ENCODE results near the gene MIGA2.

The MIGA2 gene

DNA sequence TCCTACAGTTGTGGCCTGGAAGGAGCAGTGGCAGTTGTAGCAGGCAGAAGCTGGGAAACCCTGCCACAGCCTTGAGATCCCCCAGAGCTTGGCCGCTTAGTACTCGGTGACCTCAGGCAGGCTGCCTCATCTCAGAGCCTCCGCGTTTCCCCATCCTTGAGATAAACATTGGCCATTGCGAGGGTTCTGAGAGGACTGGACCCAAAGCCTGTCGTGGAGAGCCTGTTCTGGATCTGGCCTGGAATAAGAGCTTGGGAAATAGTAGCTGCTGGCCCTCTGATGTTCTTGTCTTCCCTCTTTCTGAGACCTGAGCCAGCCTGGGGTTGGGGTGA, 1.3 kb downstream of the MIGA2 start:
- DNase-seq (ENCODE audit: low read depth in 2 of 2): no peak

DNA sequence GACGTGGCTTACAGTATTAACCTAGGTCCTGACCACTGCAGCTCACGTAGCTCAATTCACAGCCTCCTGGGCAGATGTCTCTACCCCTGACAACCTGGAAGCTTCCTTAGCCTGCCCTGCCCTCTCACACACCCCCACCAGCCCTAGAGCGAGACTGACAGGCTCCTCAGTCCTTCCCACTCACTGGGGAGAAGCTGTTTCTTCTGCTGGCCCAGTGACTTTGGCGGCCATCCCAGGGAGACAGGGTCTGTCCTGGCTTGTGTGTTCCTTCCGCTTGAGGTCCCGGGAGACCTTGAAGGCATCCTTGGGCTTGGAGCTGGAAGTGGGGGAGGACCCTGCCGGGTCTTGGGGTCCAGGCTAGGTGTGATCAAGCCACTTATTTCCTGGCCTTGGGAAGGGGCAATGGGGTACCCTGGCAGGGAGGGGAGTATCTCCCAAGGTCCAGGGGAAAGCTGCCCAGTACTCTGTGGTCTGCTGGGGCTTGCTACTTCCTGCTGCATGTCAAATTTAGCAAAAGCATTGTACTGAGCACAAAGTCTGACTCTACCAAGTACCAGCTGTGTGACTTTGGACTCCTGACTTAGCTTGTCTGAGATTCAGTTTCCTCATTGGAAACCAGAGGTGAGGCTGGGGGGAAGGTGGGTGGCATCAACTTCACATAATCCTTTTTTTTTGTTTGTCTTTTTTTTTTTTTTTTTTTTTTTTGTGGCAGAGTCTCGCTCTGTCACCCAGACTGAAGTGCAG, 1.9 kb downstream of the MIGA2 start:
- DNase-seq (ENCODE audit: low read depth in 2 of 2): no peak

DNA sequence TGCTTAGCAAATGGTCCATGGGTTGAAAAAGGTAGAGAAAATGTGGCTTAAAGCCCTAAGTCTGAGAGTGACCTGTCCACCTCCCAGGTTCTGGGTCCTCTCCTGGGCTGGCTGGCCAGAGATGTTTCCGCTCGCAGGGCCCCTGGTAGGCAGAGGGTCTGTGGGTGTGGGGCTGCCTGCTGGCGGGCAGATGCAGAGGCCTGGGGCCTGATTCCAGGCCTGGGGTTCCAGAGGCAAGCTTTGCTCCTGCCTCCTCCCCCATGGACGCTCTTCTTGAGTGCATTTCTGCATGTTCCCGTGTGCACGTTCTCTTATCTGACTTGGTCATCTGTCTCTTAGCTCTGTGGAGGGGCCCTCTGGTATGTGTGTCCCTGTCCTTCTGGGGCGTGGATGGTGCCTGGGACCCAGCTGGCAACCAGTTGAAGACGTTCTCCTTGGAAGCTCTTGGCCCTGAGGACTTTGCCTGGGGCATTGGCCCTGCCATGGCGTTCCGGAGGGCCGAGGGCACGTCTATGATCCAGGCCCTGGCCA, 3.8 kb downstream of the MIGA2 start:
- no peak for DNase-seq (ENCODE audit: low read depth in 2 of 2)

DNA sequence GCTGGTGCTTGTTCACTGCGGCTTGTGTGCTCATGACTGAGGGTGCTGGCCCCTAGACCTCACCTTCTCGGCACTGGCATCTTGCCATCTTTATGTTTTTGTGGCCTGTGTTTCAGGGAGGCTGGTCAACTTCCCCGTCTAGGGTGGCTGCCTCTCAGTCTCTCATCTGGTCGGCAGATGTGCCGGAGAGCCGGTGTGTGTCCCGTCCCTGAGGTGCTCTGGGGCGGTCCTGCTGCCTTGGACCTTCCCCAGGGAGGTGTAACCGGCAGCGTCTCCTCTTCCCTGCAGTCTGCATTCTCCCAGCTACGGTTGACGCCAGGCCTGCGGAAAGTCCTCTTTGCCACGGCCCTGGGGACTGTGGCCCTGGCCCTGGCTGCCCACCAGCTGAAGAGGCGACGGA, 5.6 kb downstream of the MIGA2 start:
- DNase-seq (ENCODE audit: low read depth in 2 of 2): no peak

DNA sequence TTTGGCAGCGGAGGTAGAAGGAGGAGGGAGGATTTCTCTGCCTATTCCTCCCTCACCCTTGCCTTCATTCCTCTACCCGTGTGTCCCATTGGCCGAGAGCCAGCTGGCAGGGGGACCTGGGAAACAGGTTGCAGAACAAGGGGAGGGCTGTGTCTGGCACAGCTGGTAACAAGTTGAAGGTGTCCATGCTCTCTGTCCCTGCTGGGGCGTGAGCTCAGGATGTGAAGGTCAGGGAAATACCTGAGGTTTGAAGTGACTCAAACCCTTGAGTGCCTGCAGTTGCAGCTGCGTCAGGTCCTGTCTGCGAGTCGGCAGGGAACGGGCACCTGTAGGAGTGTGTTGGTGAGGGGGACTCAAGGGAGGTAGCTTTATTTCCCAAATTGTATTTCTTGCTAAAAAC, 16.2 kb downstream of the MIGA2 start:
- no peak for DNase-seq (ENCODE audit: low read depth in 2 of 2)

DNA sequence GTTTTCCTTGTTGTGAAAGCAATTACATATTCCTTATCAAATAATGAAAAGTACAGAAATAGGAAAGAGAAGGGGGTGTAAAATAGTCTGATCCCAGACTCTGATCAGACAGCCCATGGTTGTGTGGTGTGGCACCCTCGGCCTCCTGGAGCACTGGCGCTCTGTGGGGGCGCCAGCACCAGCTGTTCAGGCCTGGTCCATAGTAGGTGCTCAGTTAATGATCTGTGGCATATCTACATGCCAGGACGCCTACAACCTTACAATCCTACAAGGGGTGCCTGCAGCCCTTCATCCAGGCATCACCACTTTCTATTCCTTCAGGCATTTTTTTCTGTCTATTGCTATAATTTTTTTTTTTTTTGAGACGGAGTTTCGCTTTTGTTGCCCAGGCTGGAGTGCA, 16.6 kb downstream of the MIGA2 start:
- no peak for DNase-seq (ENCODE audit: low read depth in 2 of 2)

DNA sequence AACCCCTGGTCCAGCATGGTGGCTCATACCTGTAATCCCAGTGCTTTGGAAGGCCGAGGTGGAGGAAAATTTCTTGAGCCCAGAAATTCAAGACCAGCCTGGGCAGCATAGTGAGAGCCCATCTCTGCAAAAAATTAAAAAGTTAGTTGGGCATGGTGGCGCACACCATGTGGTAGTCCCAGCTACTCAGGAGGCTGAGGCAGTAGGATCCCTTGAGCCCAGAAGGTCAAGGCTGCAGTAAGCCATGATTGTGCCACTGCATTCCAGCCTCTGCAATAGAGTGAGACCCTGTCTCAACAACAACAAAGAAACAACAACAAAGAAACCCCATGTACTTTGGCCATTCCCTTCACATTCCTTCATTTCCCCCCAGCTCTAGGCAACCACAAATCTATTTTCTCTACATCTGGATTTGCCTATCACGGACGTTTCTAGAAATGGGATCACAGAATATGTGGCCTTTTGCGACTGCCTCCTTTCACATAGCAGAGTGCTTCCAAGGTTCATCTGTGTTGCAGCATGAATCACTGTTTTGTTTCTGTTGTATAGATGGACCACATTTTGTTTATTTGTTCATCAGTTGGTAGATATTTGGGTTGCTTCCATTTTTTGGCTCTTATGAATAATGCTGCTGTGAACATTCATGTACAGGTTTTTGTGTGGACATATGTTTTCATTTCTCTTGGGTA, 17.9 kb downstream of the MIGA2 start:
- DNase-seq (ENCODE audit: low read depth in 2 of 2): no peak

DNA sequence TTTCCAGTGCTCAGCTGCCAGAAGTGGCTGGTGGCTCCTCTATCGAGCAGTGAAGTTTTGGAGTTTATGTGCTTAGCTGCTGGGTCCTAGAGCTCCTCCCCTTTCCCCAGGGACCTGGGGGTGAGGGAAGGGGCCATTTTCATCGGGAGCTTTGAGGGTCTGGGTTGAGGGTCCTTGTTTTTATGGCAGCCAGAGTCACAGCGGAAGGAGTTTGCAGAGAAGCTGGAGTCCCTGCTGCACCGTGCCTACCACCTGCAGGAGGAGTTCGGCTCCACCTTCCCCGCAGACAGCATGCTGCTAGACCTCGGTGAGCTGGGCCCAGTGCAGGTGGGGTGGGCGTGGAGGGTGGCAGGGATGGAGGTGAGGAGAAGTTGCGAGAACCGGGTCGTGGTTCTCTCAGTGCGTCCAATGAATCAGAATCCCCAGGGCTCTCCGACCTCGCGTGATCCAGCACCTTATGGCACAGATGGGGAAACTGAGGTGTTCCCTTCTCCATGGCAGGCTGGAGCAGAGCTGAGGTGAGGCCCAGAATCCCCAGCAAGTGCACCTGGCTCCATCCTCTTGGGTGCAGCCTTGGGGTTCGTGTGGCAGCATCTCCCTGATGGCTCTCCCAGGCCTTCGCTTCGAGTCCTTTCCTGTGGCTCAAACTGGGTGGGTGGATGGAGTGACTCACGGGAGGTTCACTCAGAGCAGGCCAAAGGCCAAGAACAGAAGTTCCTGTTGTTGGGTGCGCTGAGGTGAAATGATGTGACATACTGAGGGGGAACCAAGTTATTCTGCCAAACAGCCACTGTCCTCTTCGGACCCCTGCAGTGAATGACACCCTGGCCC, 22.8 kb downstream of the MIGA2 start:
- no peak for DNase-seq (ENCODE audit: low read depth in 2 of 2)

DNA sequence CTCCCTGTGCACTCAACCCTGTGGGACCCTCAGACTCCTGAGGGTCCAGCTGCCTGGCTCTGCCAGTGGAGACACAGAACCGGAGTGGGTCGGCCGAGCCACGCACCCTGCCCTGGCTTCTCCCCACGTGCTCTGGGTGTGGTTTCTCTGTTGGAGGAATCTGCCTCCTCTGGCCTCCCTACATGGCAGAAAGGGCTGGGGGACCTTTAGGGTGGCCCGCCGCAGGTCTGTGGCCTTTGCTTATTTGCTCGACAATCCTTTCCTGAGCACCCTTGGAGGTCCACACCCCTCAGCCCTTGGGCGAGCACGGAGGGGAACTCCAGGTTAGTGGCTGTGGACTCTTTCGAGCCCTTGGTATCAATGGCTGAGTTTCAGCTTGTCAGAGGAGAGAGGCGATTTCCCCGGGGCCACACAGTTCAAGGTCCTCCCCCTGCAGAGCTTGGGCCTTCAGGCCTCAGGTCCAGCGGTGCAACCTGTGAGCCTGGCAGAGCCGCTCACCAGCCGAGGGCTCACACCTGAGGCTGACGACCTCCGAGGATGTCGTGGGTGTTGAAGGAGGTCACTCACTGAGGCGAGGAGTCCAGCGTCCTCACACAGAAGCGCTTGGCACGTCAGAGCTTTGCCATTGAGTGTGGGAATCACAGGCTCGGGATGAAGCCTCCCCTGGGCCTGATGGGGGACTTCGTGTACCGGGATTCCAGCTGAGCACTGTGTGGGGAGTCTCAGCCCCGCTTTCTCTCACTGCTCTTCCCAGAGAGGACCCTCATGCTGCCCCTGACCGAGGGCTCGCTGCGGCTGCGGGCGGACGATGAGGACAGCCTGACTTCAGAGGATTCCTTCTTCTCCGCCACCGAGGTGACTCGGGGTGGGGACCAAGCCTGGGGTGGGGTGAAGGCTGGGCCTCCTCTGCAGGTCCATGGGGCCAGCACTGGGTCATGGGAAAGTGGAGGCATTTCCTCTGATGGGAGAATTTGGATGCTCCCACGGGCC, 23.7 kb downstream of the MIGA2 start:
- no peak for DNase-seq (ENCODE audit: low read depth in 2 of 2)

DNA sequence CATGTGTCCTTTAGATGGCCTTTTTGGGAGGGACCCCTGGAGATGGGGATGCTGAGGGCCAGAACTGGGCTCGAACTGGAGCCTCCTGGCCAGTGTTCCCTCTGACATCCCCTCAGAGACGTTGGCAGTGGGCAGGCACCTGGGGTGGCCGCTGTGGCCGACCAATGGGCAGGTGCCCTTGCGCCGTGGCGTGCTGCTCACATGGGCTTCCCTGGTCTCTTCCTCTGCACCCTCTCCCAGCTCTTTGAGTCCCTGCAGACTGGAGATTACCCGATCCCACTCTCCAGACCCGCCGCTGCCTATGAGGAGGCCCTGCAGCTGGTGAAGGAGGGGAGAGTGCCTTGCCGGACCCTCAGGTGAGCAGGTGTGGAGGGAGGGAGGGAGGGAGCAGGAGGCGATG, 24.6 kb downstream of the MIGA2 start:
- no peak for DNase-seq (ENCODE audit: low read depth in 2 of 2)

DNA sequence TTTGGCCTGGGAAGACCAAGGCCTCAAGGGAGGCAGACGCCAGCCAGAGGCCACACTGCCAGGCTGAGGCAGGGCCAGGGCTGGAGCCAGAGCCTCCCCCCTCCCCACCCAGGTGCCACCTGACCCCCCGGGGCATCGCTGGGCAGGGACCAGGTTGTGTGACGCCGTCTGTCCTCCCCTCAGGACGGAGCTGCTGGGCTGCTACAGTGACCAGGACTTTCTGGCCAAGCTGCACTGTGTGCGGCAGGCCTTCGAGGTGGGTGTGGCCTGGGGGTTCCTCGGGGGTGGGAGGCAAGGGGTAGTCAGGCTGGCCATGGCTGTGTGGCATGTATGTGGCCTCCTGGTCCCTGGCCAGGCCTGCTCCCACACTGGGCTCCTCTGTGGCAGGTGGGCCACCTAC, 26.6 kb downstream of the MIGA2 start:
- DNase-seq (ENCODE audit: low read depth in 2 of 2): no peak

DNA sequence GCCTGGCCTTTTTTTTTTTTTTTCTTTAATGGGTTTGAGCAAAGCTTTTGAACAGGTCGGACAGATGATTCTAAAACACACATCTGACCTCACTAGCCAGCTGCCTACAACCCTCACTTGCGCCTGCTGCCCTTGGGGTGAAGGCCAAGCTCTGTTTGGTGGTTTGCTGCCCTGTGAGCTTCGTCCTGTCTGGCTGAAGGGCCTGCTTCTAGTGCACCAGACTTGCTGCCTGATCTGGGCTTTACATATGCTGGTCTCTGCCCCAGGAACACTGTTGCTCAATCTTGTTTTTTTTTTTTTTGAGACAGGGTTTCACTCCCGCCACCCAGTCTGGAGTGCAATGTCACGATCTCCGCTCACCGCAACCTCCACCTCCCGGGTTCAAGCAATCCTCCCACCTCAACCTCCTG, 28.1 kb downstream of the MIGA2 start:
- DNase-seq (ENCODE audit: low read depth in 2 of 2): no peak

DNA sequence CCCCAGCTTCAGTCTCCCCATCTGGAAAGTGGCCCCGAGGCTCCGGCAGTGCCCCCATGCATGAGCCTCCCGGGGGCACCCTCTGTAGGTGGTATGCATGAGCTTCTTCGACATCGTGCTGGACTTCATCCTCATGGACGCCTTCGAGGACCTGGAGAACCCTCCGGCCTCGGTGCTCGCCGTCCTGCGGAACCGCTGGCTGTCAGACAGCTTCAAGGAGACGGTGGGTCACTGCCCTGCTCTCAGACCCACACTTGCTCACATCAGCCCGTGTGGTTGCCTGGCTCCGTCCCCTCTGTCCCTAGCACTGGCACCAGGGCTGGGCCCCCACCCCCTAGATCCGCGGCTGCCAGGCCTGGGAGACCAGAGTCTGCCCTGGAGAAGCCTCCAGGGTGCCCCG, 31.7 kb downstream of the MIGA2 start:
- no peak for DNase-seq (ENCODE audit: low read depth in 2 of 2)

DNA sequence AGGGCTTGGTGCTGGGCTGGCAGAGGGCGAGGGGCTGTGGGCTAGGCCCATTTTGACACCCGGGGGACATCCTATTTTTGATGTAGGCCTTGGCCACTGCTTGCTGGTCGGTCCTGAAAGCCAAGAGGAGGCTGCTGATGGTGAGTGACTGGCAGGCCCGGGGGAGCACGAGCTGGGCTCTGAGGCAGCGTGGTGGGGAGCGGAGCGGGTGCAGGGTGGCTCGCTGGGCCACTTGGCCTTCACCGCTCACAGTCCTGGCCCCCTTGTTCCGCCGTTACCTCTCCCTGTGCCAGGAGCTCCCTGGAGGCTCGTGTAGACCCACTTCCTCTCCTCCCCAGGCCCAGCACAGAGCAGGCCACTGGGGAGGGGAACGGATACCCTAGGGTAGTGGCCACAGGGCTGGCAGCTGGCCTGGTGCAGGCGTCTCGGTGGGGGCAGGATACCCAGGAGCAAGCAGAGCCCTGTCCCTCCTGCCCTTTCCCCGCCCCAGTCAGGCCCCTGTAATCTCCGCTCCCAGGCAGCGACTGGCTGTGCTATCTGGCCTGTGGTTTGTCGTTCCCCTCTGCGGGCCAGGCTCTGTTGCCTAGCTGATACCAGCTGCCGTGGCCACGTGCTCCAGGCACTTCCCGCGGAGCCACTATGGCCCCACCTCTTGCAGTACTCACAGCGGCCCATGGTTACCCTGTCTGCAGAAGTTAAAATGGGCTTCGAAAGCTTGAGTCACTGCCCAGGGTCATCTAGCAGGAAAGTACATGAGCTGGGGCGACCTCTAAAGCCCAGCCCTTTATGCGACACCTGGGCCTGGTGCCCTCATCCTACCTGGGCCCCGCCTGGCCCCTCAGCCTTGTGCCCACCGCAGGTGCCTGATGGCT, 32.8 kb downstream of the MIGA2 start:
- peak; percentile 40 for DNase-seq (ENCODE audit: low read depth in 2 of 2)

DNA sequence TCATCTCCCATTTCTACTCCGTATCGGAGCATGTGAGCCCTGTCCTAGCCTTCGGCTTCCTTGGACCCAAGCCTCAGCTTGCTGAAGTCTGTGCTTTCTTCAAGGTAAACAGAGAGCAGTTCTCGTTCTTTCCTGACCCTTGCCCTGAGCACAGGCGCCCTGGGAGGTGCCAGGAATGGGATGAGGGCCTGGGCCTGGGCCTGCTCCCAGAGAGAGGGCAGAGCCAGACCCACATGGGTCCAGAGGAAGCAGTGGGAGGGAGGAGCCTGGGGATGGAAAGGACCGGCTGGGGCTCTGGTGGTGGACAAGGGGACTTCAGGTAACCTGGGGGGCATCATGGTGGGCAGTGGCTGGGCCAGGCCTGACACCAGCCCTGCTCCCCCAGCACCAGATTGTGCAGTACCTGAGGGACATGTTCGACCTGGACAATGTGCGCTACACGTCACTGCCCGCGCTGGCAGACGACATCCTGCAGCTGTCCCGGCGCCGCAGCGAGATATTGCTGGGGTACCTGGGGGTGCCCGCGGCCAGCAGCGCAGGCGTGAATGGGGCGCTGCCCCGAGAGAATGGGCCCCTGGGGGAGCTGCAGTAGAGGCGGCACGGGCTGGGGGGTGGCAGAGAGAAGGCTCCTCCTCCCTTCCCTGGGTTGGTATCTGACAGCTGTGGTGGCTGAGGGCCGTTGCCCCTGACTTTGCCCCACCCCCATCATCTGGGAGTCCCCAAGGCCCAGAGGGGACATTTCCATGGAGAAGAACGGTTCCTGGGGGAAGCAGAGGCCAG, 33.6 kb downstream of the MIGA2 start:
- no peak for DNase-seq (ENCODE audit: low read depth in 2 of 2)

DNA sequence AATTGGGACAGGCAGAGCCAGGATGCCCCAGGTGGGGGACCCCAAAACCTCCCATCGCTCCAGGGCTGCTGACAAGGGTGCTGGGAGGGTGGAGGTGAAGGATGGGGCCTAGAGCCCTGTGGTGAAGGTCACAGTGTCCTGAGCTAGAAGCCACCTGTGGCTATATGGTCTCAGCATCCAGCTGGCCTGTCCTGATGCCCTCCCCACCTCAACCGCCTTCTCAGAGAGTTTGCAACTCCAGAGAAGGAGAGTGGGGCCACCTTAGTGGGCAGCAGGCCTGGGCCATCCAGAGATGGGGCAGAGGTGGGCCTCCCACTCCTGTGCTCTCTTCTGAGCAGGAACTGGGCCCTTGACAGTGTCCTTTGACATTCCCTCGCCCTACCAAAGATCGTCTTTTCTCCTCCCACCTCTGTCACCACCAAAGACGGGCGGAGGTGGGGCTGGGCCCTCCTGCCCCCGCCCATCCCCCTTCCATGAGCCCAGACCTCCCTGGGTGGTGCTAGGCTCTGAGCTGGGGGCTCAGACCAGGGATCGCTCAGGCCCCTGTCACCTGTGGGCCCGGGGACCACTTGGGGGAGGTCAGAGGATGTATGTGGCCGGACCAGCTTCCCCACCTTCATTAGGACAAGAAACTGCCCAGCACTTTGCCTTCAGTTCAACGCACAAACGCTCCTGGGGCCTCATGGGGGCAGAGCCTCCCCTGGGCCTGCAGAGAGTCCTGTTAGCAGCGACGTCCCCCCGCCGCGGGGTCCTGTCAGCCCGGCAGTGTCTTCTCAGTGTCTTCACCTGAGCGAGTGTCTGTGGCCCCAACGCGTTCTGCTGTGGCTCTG, 34.5 kb downstream of the MIGA2 start:
- DNase-seq (ENCODE audit: low read depth in 2 of 2): no peak

DNA sequence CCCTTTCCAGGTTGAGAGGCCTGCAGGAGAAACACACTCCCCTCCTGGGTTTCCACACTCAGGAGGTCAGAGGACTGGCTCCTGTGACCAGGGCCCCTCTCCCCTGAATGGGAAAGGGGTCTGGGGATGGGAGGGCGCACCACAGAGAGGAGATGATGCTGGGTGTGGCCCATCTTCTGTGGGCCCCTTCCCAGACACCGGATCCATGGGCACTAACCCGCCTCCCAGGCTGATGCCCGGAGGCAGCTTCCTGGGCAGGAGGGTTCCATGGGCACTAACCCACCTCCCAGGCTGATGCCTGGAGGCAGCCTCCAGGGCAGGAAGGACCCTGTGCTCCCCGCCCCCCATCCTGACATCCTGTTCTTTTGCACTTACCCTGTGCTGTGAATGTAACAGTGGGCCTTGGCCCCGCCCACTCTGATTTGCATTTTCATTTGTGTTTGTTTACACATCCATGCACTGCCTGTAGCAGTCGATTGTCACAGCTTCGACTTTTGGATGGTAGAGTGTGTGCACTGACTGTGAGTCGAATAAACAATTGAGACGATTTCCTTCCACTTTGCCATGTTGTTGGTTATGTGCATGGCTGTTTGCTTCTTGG, 35.2 kb downstream of the MIGA2 start:
- DNase-seq (ENCODE audit: low read depth in 2 of 2): no peak

DNA sequence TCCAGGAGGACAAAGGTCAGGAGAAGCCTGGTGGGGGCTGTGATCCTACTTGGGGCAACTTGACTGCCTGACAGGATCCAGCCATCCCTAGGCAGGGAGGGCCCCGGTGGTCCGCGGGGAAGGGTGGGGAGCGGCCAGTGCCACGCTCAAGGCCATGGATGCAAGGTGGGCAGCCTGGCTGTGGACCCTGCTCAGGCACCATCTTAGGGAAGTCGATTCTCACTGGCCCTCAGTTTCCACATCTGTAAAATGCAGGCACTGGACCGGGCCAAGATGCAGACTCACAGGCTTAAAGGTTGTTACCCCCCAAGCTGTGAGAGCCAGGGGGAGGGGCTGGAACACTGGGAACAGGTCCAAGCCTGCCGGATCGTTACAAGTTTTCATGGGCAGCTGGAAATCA, 35.7 kb downstream of the MIGA2 start:
- no peak for DNase-seq (ENCODE audit: low read depth in 2 of 2)

Measured in stimulated activated CD8-positive, alpha-beta memory T cell treated with anti-CD3 and anti-CD28 coated beads, Interleukin-2, amount 100 ng/mL, for 48 hours (primary cell).